HG02884 (cell line): ENCODE data around the gene EDN1.

ENCODE experiments used
- ATAC-seq: cut with Tn5 transposase; IDR thresholded peaks from one replicate; pipeline ENCODE4 v1.9.1; 2021; ENCODE audit warnings: mild to moderate bottlenecking, moderate library complexity; ENCODE audit not compliant: unreplicated experiment

Gene EDN1

GRCh38 chr6:12289933-12290820 lies at the start of gene EDN1:
TSS of gene EDN1 (plus strand) at chr6:12290361. CDS start at chr6:12290630, 269 bp downstream.
- peak; percentile 82 for ATAC-seq

- no peak for ATAC-seq
These were observed 48.5 kb upstream of the EDN1 start for GRCh38 chr6:12241493-12242175.

DNA sequence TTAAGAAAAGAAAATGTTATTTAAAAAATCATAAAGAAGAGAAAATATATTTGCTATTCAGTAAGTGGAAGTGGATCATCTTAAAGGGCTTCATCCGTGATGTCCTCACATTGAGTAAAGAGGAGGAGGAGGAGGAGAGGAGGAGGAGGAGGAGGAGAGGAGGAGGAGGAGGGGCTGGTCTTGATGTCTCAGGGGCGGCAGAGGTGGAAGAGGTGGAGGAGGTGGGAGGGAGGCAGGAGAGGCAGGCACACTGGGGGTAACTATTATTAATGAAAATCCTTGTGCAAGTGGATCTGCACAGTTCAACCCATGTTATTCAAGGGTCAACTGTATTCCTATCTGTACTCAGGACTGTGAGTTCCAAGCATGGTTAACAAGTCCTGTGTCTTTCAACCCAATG lies 47.0 kb upstream of the EDN1 start:
- no peak for ATAC-seq

GRCh38 chr6:12245360-12245759 lies 44.8 kb upstream of the EDN1 start:
- no peak for ATAC-seq

DNA sequence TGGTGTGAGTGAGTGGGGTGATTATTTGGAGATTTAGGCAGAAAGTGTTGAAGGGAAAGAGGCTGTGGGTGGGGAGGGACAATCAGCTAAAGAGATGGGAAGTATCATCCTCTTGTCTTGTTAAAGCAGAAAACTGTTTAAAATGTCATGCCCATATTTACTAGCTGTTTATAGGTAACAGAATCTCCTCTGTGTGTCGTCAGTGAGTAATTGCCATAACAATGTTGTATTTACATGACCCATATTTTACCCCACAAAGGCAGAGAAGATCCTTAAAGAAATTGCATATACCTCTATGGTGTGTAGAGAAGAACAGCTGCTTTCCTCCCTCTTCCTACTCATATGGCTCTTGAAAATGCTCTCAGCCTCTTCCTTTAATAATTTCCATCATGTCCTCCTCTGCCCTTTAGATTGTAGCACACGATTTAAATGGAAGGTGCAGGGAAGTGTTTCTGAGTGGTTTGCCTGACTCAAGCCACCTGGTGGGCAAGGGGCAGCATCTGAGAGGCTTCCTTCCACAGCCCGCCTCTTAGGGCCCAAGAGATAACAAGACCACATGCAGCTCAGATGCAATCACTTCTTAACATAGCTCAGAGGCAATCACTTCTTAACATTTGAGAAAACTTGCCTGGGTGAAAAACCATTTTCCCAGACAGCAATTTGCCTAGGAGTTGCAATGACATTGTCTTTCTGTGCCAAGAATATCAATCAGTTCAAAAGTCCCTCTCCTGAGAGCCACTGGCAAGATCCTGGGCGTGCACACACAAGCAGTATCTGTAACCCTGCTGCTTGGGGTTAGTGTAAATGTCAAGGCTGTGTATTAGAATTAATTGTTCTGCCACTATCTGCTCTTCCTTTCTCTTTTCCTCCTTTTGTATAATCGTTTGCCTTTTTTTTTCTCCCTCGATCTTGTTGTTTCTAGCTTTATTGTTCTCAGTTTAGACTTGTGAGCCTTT lies 44.1 kb upstream of the EDN1 start:
- ATAC-seq: no peak

DNA sequence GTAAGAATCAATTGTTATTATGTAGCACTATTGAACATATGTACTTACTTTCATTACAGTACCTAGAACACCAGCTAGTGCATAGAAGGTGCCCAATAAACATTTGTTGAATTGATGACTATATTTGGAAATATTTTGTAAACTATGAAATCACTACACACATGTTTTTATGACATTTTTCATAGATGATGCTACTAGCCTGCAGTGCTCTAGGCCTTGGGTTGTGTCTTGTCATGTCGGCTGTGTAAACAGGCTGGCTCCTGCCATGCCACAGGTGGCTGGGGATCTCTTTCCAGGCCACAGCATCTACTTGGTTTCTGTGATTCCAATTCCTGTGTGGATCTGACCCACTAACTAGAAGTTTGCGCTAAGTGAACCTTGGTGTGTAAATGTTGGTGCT lies 43.3 kb upstream of the EDN1 start:
- ATAC-seq: no peak

DNA sequence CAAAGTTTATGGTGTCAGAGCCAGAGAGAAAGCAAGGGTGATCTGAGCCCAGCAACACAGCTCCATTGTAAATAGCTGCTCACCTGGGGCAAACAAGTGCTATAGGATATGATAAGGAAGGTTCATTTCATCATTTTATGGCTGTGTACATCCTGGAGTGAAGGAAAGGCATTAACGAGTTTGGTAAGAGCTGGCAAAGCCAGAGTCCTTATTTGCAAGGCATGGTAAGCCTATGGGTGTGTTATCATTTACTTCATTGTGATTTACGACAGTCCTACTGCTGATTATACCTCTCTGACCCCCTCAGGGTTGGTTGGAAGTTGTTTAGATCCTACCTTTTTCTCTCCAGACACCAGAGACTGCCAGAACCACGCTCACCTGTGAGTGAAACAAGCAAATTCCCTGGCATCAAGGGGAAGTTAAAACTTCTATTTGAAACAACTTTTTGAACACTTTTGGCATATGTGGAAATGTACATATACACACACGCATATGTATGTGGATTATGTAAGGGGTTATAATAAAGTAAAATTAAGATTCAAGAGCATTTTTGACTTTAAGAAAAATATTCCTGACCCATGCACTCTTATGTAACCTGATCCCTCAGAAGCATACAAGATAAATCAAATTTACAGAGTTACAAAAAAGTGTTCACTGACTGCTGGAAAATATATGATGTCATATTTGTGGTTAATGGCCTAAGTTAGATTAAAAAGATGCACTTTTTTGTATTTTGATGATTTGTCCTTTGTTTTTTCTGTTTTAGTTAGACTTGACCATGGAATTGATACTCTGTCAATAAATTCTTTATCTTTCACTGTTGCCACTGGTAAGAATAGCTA lies 40.4 kb upstream of the EDN1 start:
- no peak for ATAC-seq

- ATAC-seq: no peak
These were observed 39.8 kb upstream of the EDN1 start for GRCh38 chr6:12250383-12250770.

DNA sequence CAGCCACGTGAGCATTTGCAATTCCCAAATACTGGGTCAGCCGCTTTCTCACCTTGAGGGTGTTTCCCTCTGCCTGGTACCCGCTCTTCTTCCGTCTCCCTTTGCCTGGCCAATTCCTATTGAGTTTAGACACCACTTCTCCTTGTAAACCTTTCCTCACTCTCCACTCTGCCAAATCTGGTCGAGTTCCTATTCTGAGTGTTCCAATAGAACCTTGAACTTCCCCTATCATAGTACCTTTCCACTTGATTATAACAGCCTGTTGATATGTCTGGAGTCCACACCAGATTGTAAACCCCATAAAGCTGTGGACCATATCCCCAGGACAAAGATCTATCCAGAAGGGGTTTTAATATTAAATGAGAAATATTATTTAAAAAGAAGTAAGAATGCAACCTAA lies 36.0 kb upstream of the EDN1 start:
- ATAC-seq: no peak

DNA sequence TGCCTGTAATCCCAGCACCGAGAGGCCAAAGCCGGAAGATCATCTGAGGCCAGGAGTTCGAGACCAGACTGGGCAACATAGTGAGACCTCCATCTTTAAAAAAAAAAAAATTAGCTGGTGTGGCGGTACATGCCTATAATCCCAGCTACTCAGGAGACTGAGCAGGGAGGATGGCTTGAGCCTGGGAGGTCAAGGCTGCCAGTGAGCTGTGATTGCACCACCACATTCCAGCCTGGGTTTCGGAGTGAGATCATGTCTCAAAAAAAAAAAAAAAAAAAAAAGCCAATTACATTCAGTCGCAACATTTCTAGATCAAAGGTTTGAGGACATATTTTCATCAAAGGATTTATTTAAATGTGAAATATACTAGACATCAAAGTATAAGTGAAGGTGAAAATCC lies 32.0 kb upstream of the EDN1 start:
- no peak for ATAC-seq

- ATAC-seq: no peak
These were observed 31.5 kb upstream of the EDN1 start for GRCh38 chr6:12258591-12259075.

GRCh38 chr6:12260458-12261093 lies 29.6 kb upstream of the EDN1 start:
- ATAC-seq: no peak

DNA sequence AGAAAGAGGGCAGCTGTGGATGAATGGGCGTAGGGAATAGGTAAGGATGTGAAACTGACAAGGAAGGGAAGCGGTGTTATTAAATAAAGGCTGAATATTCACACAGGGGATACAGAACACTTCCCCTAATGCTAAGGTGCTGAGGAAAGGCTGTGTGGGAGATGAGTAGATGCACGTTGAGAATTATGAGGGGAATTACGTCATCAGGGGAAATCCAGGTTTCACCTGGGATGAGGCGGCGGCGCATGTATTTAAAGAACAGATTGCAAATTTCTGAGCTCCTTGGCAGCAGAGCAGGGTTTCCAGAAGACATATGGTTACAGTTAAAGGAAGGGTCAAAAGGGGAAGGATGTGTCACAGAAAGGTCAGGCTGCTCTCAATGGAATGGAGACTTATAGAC lies 28.7 kb upstream of the EDN1 start:
- ATAC-seq: no peak

DNA sequence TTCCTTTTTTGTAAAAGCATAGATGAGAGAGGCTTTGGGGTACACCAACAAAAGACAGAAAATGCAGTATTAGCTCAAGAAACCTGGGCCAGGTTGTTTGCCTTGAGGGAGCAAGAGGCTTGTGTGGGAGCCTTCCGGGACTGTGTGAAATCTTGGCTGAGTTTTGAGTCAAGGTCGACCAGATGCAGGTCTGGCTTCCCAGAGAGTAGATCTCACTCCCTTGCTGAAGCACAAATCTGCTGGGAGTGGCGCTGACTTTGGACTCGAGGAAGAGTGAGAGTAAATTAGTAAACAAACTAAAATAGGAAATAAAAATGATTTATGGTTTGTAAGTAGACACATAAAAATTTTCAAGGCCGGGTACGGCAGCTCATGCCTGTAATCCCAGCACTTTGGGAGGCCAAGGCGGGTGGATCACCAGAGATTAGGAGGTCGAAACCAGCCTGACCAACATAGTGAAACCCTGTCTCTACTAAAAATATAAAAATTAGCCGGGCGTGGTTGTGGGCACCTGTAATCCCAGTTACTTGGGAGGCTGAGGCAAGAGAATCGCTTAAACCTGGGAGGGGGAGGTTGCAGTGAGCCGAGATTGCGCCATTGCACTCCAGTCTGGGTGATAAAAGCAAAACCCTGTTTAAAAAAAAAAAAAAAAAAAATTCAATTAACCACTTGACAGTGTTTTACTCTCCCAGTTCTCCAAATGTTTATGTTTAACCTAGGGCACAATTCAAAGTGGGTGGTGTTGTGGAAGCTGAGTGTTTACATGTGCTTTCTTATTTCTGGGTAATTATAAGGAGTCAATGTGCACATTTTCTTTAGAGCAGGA lies 27.7 kb upstream of the EDN1 start:
- ATAC-seq: no peak

DNA sequence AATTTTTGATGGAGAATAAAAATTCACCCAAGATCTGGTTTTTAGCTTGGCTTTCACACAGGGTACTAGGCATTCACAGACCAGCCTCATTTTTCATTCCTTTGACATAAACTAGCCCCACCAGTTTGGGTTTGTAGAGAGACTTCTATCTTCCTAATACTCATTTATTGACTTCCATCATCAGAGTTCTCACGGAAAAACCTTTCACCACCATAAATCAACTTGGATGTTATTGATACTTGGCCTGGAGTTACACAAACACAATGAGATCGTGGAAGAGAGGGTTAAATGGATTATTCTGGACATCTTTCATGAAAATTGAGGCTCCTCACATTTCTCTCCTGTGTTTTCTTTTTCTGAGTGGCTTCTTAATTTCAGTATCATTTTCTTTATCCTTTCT lies 26.8 kb upstream of the EDN1 start:
- ATAC-seq: no peak

- no peak for ATAC-seq
These were observed 25.5 kb upstream of the EDN1 start for GRCh38 chr6:12264671-12265070.

DNA sequence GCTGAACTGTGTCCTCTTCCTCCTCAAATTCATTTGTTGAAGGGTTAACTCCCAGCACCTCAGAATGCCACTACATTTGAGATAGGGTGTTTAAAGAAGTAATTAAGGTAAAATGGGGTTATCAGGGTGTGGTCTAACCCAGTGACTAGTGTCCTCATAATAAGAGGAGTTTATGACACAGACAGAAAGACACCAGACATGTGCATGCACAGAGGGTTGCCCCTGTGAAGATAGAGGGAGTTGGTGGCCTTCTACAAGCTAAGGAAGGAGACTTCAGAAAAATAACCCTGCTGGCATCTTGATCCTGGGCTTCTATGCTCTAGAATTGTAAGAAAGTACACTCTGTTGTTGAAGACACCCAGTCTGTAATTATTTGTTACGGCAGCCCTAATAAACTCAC lies 24.9 kb upstream of the EDN1 start:
- ATAC-seq: no peak

- ATAC-seq: no peak
These were observed 24.4 kb upstream of the EDN1 start for GRCh38 chr6:12265791-12266190.

DNA sequence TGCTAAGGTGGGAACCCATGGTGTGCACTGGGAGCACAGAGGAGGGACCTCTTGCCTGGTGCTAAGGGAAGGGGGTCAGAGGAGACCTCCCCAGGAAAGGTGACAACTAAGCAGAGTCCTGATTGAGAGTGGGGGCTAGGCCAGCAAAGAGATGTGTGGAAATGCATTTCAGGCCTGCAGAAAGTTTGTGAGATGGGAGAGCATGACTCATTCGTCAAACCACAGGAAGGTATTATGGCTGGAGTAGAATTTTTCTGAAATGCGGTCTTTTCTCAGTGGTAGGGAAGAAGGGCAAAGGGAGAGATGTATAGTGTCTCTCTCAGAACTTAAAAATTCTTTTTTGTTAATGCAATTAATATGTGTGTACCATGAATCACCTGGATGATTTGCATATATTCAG lies 23.6 kb upstream of the EDN1 start:
- ATAC-seq: no peak
